ENCODE measurements around the gene FAM186B. TPM values are rescaled to one million over a fixed set of nuclear protein-coding genes. Genes with fewer than 3 reads are reported as not detected.
A peak's percentile ranks its signal among the peaks of the same experiment; 100 is the strongest.

The FAM186B gene
- total RNA-seq, 1 donor from 2014 or later, result not detected

DNA sequence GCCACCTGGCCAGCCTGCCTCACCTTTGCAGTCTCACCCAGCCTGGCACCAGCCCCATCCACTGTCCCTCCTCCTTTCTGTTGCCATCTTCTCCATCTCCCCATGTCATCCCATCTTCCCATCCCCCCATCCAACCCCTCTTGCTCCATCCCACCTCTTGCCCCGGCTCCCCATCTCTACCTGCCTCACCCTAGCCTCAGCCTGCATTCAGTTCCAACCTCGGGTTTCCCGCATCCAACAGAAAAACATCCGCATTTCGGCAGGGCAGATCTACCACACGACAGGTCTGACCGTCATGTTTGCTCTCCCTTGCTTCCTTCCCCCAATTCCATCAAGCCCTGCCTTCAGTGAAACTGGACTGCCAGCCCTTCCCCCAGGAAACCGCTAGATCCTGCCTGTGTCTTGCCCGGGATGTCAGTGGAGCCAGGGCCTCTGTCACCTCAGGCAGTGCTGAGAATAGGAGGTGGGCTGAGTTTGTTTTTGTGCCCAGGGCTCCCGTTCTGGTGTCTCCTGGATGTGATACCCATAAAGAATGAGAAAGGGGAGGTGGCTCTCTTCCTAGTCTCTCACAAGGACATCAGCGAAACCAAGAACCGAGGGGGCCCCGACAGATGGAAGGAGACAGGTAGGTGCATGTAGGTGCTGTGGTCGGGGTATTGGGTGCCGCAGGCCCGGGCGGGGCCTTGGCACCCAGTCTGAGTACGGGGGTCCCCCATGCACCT, 64.1 kb downstream of the FAM186B start:
- DNase-seq (ENCODE audit: low read depth), result no peak
- no peak overlapping the region for H3K4me3 ChIP-seq (ENCODE audit: low read depth, low read length)
- TF ChIP-seq, protein P1, sequence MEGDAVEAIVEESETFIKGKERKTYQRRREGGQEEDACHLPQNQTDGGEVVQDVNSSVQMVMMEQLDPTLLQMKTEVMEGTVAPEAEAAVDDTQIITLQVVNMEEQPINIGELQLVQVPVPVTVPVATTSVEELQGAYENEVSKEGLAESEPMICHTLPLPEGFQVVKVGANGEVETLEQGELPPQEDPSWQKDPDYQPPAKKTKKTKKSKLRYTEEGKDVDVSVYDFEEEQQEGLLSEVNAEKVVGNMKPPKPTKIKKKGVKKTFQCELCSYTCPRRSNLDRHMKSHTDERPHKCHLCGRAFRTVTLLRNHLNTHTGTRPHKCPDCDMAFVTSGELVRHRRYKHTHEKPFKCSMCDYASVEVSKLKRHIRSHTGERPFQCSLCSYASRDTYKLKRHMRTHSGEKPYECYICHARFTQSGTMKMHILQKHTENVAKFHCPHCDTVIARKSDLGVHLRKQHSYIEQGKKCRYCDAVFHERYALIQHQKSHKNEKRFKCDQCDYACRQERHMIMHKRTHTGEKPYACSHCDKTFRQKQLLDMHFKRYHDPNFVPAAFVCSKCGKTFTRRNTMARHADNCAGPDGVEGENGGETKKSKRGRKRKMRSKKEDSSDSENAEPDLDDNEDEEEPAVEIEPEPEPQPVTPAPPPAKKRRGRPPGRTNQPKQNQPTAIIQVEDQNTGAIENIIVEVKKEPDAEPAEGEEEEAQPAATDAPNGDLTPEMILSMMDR (conservative IDR thresholded peaks at IDR 0.05; ENCODE audit: low read depth, low read length), result no peak

DNA sequence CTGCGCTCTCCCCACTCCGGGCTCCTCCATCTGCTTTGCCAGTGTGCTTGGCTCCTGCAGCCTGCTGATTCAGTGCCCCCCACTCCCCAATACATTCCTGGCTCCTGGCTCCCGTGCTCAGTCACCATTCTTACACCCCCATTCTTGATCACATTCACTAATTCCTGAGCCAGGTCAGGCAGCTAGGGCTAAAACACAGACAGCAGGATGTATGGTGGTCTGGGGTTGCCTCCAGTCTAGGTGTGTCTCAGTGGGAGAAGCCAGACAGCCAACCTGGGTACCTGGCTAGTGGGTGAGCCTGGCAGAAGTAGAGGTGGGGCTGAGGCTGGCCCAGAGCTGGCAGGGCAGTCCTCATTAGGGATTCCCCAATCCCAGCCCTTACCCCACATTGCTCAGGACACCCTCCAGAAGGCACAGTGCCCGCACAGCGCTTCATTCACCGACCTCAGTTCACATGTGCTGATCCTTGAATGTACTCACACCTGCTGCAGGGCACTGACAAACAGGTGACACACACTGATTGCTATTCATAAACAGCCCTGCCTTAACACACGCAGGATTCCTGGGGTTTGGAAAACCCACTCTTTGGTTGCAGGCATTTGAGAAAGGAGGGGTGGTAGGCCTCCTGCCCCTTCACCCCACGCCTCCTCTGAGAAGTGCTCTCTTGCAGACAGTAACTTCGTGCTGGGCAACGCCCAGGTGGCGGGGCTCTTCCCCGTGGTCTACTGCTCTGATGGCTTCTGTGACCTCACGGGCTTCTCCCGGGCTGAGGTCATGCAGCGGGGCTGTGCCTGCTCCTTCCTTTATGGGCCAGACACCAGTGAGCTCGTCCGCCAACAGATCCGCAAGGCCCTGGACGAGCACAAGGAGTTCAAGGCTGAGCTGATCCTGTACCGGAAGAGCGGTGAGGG, 65.0 kb downstream of the FAM186B start:
- no peak overlapping the region for H3K4me3 ChIP-seq (ENCODE audit: low read depth, low read length)
- TF ChIP-seq, protein P1 (conservative IDR thresholded peaks at IDR 0.05; ENCODE audit: low read depth, low read length), result no peak
- DNase-seq (ENCODE audit: low read depth), result no peak

DNA sequence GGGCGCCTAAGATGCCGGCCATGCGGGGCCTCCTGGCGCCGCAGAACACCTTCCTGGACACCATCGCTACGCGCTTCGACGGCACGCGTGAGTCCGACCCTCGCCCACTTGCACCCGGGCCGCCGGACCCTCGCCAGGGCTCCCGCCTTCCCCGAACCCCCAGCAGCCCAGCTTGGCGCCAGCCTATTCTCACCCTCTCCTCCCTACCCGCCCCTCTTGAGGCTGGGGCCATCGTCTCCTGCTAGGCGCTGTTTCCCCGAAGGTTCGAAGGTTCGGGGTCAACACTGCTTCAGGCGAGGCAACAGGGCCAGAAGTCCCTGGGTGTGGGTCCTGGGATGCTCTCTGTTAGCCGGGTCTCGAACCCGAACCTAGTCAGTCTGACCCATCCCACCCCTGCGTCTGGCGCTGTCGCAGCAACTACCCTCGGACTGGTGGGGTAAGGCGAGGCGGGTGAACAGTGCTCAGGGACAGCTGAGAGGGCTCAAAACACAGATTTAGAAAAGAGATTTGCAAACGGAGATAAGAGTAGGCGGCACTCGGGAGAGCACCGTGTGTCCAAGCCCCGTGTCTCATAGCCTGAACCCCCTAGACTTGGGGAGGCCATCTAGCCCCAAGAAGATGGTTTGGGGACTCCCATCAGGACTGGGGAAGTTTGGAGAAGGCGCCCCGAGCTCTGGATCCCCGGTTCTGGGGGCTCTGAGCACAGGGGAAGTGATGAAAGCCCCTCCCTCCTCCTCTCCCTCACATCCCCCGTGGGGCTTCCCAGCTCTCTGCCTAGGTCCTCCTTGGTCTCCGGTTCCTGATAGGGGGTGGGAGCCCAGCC, 65.8 kb downstream of the FAM186B start:
- DNase-seq (ENCODE audit: low read depth), result no peak
- TF ChIP-seq, protein P1 (conservative IDR thresholded peaks at IDR 0.05; ENCODE audit: low read depth, low read length), result no peak
- H3K4me3 ChIP-seq (ENCODE audit: low read depth, low read length), result no peak overlapping the region

DNA sequence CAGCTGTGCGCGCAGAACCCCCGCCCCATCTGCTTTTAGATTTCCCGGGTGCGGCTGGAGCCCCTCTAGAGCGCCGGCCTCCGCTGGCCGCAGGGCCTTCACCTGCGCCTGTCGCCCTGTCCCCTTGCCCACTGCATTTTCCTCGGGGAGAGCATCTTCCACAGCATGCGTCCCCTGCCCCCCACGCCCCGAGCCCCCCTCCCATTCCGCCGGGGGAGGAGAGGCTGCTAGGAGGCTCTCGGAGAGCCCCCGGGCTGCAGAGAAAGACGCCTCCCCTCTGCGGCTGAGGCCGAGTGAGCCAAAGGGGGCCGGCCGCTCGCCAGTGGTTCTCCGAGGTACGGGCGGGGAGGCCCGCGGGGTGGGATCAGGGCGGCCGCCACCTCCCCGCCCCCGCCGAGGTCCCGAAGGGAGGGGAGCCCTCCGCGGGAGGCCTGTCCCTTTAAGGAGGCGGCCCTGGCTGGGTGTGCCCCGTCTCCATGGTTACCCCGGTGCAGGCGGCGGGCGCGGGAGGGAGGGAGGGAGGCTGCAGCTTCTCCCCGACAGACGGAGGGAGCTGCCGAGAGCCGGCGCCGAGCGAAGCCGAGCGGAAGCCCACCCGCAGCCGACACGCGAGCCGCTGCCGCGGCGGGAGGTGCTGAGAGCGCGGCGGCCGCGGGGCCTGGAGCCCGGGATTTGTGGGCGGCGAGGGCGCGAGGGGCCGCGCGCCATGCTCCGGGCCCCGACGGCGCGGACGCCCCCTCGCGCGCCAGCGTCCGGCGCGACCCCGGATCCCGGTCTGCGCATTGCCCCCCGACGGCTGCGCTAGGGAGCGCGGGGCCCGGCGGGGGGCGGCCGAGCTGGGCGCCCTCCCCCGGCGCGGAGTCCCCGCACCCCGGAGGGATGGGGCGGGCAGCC, 66.7 kb downstream of the FAM186B start, which contains the start of gene KCNH3:
Gene KCNH3 (plus strand): TSS at position 521 of the 894 bp plus-strand sequence. CDS start 387 bp downstream, outside the sequence.
- TF ChIP-seq, protein P1 (conservative IDR thresholded peaks at IDR 0.05; ENCODE audit: low read depth, low read length), result no peak
- peak within 1 kb of the TSS; percentile 40 for H3K4me3 ChIP-seq (ENCODE audit: low read depth, low read length)
- DNase-seq (ENCODE audit: low read depth), result no peak

DNA sequence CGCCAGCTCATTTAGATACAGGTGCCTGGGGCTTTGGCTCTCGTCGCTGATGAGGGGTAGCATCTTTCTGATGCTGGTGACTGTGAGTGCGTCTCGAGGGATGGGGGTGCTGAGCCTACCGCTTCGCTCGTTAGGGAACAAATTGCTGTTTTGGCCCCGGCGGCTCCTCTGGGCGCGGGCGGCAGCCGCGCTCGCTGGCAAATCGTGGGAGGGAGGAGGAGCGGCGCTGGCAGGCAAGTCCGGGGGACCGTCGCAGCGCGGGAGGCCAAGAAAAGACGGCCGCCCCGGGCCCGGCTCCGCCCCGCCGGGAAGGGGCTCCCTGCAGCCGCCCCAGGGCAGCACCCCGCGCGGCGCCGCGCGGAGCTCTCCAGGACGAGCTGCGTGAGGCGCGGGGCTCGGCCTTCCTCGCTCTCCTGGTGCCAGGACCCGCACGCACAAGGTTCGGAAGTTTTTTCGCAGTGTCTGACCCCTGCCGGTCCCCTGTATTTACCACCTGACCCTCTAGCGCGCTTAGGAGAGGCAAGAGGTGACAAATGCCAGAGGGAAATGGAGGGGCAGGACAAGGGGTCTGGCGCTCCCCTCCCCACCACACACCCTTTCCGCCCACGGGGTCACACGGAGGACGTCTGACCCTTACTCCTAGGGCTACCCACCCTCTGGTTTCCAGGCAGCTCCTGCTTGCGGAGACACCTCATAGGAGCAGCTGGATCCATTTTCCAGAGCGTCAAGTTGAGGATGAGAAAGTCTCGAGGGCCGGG, 67.5 kb downstream of the FAM186B start:
- H3K4me3 ChIP-seq (ENCODE audit: low read depth, low read length), result peak overlapping the region; percentile 40
- DNase-seq (ENCODE audit: low read depth), result no peak
- TF ChIP-seq, protein P1 (conservative IDR thresholded peaks at IDR 0.05; ENCODE audit: low read depth, low read length), result peak; percentile 12

Other genes with a start within 250 kb of the FAM186B start
- 14.9 and 29.9 TPM in 2 replicates for gene SPATS2, start 238.2 kb downstream of the FAM186B start, total RNA-seq
- 0.07 and 0.12 TPM in 2 replicates for gene KCNH3, start 66.6 kb downstream of the FAM186B start, total RNA-seq
- 62.4 and 118 TPM in 2 replicates for gene MCRS1, start 37.5 kb downstream of the FAM186B start, total RNA-seq
- gene PRPF40B, start 17.9 kb upstream of the FAM186B start, total RNA-seq, result 10.6 and 12.4 TPM in 2 replicates
- 21.3 and 21.7 TPM in 2 replicates for gene FMNL3, start 101.8 kb upstream of the FAM186B start, total RNA-seq
- gene TMBIM6, start 135.9 kb upstream of the FAM186B start, total RNA-seq, result 429 and 436 TPM in 2 replicates
- gene NCKAP5L, start 222.8 kb upstream of the FAM186B start, total RNA-seq, result 8.4 and 14.6 TPM in 2 replicates
- gene BCDIN3D, start 237.5 kb upstream of the FAM186B start, total RNA-seq, result 1.7 and 7.1 TPM in 2 replicates

Data from epithelial cell of proximal tubule (primary cell).